Panc1 (cell line): Measurements from ENCODE around the gene DDX52.
"Not testable (repeated sequence)": the region's sequence is repeated elsewhere in the genome, so short reads cannot be mapped to it uniquely, and the experiment has no call there.

Experiments used
- POLR2AphosphoS5 ChIP-seq: IDR thresholded peaks from 2 replicates; pipeline ENCODE4 v1.6.1; 2012; ENCODE audit warnings: mild to moderate bottlenecking, low read depth, low read length, moderate library complexity
- SIN3A ChIP-seq: IDR thresholded peaks from 2 replicates; pipeline ENCODE4 v1.6.1; 2012; ENCODE audit warnings: low read depth, mild to moderate bottlenecking, low read length, moderate library complexity, borderline replicate concordance; ENCODE audit not compliant: insufficient read depth
- TCF7L2 ChIP-seq: IDR thresholded peaks from 2 replicates; pipeline ENCODE4 v1.6.1; 2011; ENCODE audit warnings: mild to moderate bottlenecking, low read depth, low read length, inconsistent platforms
- TF ChIP-seq, protein P1 (sequence below): fragments of 450-650 bp; IDR thresholded peaks from 2 replicates; pipeline ENCODE4 v1.5.1; 2017; ENCODE audit warnings: mild to moderate bottlenecking
- TF ChIP-seq, protein P2 (sequence below), 2 experiments: IDR thresholded peaks; 2 replicates each; pipeline ENCODE4 v1.6.1; 2011 to 2012; ENCODE audit warnings: low read depth in 2 of 2, control low read depth in 1 of 2, low read length in 1 of 2, mild to moderate bottlenecking in 1 of 2, moderate library complexity in 1 of 2; ENCODE audit not compliant: insufficient read depth in 1 of 2

DNA sequence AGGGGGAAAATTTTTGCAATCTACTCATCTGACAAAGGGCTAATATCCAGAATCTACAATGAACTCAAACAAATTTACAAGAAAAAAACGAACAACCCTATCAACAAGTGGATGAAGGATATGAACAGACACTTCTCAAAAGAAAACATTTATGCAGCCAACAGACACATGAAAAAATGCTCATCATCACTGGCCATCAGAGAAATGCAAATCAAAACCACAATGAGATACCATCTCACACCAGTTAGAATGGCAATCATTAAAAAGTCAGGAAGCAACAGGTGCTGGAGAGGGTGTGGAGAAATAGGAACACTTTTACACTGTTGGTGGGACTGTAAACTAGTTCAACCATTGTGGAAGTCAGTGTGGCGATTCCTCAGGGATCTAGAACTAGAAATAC lies 36.7 kb upstream of the DDX52 start:
- TF ChIP-seq, protein P1, sequence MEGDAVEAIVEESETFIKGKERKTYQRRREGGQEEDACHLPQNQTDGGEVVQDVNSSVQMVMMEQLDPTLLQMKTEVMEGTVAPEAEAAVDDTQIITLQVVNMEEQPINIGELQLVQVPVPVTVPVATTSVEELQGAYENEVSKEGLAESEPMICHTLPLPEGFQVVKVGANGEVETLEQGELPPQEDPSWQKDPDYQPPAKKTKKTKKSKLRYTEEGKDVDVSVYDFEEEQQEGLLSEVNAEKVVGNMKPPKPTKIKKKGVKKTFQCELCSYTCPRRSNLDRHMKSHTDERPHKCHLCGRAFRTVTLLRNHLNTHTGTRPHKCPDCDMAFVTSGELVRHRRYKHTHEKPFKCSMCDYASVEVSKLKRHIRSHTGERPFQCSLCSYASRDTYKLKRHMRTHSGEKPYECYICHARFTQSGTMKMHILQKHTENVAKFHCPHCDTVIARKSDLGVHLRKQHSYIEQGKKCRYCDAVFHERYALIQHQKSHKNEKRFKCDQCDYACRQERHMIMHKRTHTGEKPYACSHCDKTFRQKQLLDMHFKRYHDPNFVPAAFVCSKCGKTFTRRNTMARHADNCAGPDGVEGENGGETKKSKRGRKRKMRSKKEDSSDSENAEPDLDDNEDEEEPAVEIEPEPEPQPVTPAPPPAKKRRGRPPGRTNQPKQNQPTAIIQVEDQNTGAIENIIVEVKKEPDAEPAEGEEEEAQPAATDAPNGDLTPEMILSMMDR, result not testable (repeated sequence)
- not testable (repeated sequence) for TF ChIP-seq POLR2AphosphoS5, TCF7L2, SIN3A
- TF ChIP-seq, protein P2, sequence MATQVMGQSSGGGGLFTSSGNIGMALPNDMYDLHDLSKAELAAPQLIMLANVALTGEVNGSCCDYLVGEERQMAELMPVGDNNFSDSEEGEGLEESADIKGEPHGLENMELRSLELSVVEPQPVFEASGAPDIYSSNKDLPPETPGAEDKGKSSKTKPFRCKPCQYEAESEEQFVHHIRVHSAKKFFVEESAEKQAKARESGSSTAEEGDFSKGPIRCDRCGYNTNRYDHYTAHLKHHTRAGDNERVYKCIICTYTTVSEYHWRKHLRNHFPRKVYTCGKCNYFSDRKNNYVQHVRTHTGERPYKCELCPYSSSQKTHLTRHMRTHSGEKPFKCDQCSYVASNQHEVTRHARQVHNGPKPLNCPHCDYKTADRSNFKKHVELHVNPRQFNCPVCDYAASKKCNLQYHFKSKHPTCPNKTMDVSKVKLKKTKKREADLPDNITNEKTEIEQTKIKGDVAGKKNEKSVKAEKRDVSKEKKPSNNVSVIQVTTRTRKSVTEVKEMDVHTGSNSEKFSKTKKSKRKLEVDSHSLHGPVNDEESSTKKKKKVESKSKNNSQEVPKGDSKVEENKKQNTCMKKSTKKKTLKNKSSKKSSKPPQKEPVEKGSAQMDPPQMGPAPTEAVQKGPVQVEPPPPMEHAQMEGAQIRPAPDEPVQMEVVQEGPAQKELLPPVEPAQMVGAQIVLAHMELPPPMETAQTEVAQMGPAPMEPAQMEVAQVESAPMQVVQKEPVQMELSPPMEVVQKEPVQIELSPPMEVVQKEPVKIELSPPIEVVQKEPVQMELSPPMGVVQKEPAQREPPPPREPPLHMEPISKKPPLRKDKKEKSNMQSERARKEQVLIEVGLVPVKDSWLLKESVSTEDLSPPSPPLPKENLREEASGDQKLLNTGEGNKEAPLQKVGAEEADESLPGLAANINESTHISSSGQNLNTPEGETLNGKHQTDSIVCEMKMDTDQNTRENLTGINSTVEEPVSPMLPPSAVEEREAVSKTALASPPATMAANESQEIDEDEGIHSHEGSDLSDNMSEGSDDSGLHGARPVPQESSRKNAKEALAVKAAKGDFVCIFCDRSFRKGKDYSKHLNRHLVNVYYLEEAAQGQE (IDR thresholded peaks at IDR 0.05; ENCODE audit: insufficient read depth in 1 of 2, low read depth in 2 of 2, low read length in 1 of 2), result not testable (repeated sequence)
